ENCODE measurements around the gene P4HB.
A peak's percentile ranks its signal among the peaks of the same experiment; 100 is the strongest.

The P4HB gene

DNA sequence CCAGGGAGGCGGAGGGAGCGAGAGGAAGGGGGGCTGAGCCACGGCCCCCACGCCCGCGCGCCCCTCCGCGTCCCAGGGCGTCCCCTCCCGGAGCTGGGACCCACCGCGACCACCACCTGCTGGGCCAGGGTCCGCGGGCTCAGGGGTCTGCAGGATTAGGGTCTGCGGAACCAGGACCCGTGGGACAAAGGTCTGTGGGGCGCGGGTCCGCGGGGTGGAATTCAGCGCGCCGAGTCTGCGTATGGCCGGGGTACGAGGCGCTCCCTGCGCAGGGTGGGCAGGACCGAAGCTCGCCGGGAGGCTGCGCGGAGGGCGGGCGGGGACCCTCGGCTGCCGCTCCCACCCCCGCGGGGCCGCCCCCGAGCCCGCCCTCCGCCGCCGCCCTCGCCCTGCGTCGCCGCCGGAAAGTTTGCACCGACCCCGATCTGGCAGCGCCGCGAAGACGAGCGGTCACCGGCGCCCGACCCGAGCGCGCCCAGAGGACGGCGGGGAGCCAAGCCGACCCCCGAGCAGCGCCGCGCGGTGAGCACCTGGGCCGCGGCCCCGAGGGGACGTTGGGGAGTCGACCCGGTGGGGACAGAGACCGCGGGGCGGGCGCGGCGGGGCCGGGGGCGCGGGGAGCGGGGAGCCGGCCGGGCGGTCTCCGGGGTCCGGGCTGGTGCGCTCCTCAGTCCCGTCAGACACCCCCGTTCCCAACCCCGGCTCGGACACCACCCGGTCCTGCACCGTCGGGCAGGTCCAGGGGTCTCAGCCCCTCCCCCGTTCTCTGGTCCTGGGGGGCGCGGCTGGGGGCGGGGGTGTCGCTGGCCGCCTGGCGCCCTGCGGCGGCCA lies 56.4 kb downstream of the P4HB start, which contains the start of gene GCGR:
GCGR (plus strand) TSS at position 423 of the 831 bp plus-strand sequence. CDS start 4,869 bp downstream, outside the sequence.
- Histone ChIP-seq H3K27me3 (ENCODE audit: control insufficient read depth, insufficient read depth, low read length) (peaks cover 63% of the 10 kb centered on the region), H3K9ac (ENCODE audit: low read depth, low read length) (no peak within 1 kb of the TSS), H3K4me3 (ENCODE audit: low read depth, low read length) (peak within 1 kb of the TSS; percentile 51; the same call in 1 of the 2 replicates), H3K9me3 (ENCODE audit: control insufficient read depth, insufficient read depth, low read length) (no peaks in the 10 kb centered on the region), H3K36me3 (ENCODE audit: control insufficient read depth, insufficient read depth, low read length) (no peaks in the 10 kb centered on the region), H3K4me1 (ENCODE audit: control insufficient read depth, insufficient read depth, low read length) (no peaks in the 10 kb centered on the region), H3K27ac (ENCODE audit: low read depth, low read length) (no peak within 1 kb of the TSS)

DNA sequence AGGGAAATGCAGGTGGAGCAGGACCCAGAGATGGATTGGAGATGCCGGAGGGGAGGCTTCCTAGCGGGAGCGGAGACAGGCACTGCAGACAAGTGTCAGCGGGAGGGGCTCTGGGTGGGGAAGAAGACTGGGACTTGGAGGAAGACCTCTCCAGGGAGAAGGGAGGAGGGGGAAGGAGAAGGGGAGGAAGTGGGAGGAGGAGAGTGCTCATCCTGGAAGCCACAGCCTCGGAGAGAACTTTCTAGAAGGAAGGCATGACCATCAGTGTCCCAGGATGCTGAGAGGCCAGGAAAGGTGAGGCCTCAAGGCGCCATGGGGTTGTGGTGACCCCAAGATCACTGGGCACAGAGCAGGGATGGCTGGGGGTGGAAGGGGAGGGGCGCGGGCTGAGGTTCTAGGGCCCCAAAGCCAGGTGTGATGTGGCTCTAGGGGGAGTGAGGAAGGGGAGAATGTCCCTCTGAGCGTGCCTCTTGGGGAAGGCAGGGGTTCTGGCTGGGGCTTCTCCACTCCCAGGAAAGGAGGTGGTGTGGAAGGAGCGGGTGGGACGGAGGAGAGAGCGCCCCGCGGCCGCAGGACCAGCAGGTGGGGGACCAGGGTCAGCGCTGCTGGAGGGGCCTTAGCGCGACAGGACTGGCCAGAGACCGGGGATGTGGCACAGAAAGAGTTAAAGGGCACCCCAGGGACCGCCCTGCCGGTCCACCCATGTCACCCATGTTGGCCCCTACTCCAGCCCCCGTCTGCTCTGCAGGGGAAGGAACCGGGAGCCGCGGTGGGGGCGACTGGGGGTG lies 57.3 kb downstream of the P4HB start:
- Histone ChIP-seq H3K4me1 (ENCODE audit: control insufficient read depth, insufficient read depth, low read length) (no peaks in the 10 kb centered on the region), H3K36me3 (ENCODE audit: control insufficient read depth, insufficient read depth, low read length) (no peaks in the 10 kb centered on the region), H3K4me3 (ENCODE audit: low read depth, low read length) (peak overlapping the region; percentile 51; the same call in 1 of the 2 replicates), H3K27me3 (ENCODE audit: control insufficient read depth, insufficient read depth, low read length) (peaks cover 63% of the 10 kb centered on the region), H3K9me3 (ENCODE audit: control insufficient read depth, insufficient read depth, low read length) (no peaks in the 10 kb centered on the region), H3K9ac (ENCODE audit: low read depth, low read length) (no peak overlapping the region), H3K27ac (ENCODE audit: low read depth, low read length) (no peak overlapping the region)

DNA sequence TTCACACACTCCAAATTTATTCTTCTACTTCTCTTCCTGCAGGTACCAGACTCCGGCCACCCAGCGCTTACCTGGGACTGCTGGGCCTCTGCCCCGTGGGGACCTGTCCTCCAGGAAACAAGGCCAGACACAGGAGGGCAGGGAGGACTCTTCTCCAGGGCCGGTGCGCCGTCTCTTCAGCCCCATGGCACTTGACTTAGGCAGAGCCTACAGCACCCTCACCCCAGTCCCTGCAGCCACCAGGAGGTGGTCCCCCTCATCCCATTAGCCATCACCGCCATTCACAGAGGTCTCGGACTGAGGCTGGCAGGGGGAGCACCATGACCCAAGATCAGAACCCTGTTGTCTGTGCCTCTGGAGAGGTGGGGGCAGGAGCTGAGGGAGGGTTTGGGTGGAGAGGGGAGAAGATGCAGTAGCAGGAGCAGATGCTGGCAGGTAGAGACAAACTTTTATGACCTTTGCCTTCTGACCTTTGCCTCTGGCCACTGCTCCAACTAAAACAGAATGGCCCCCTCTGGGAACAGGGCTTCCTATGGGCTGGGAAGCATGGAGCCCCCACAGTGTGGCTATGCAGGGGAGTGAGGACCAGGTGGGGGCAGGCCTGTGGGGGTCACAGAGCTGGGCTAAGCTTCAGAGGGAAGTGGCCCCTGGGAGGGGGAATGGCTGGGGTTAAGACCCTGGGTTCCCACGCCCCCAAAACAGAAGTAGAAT lies 58.1 kb downstream of the P4HB start:
- Histone ChIP-seq H3K4me1 (ENCODE audit: control insufficient read depth, insufficient read depth, low read length) (no peaks in the 10 kb centered on the region), H3K9ac (ENCODE audit: low read depth, low read length) (no peak overlapping the region), H3K4me3 (ENCODE audit: low read depth, low read length) (no peak overlapping the region), H3K9me3 (ENCODE audit: control insufficient read depth, insufficient read depth, low read length) (no peaks in the 10 kb centered on the region), H3K27ac (ENCODE audit: low read depth, low read length) (no peak overlapping the region), H3K36me3 (ENCODE audit: control insufficient read depth, insufficient read depth, low read length) (no peaks in the 10 kb centered on the region), H3K27me3 (ENCODE audit: control insufficient read depth, insufficient read depth, low read length) (peaks cover 61% of the 10 kb centered on the region)

DNA sequence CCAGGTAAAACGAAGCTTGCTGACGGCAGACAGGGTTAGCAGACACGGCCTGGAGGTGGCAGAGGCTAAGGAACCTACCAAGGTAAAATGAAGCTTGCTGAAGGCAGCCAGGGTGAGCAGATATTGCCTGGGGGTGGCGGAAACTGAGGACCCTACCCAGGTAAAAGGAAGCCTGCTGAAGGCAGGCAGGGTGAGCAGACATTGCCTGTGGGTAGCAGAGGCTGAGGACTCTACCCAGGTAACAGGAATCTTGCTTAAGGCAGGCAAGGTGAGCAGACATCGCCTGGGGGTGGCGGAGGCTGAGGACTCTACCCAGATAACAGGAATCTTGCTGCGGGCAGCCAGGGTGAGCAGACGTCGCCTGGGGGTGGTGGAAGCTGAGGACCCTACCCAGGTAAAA lies 59.0 kb downstream of the P4HB start:
- Histone ChIP-seq H3K4me1 (ENCODE audit: control insufficient read depth, insufficient read depth, low read length) (no peaks in the 10 kb centered on the region), H3K9ac (ENCODE audit: low read depth, low read length) (no peak overlapping the region), H3K9me3 (ENCODE audit: control insufficient read depth, insufficient read depth, low read length) (no peaks in the 10 kb centered on the region), H3K27me3 (ENCODE audit: control insufficient read depth, insufficient read depth, low read length) (peaks cover 54% of the 10 kb centered on the region), H3K27ac (ENCODE audit: low read depth, low read length) (no peak overlapping the region), H3K4me3 (ENCODE audit: low read depth, low read length) (no peak overlapping the region), H3K36me3 (ENCODE audit: control insufficient read depth, insufficient read depth, low read length) (no peaks in the 10 kb centered on the region)

DNA sequence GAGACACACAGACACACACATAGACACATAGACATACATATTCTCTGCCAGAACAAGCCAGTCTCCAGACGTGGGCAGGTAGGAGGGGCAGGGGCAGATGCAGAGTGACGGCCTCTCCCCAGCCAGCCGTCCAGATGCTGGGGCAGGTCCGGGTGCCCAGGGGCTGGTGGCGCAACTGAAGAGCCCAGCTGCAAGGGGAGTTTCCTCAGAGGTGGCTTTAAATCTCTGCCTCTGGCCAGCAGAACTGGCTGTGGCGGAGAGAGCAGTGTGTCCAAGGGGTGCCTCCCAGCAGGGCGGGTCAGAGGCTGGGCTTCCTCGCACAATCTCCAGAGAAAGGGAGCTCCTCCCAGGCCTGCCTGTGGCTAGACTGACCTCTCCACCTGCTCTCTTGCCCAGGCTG lies 65.8 kb downstream of the P4HB start:
- no peak overlapping the region for H3K4me3 ChIP-seq (ENCODE audit: low read depth, low read length)
- no peaks in the 10 kb centered on the region for H3K9me3 ChIP-seq (ENCODE audit: control insufficient read depth, insufficient read depth, low read length)
- no peak overlapping the region for H3K9ac ChIP-seq (ENCODE audit: low read depth, low read length)
- H3K27me3 ChIP-seq (ENCODE audit: control insufficient read depth, insufficient read depth, low read length): no peaks in the 10 kb centered on the region
- no peaks in the 10 kb centered on the region for H3K36me3 ChIP-seq (ENCODE audit: control insufficient read depth, insufficient read depth, low read length)
- H3K4me1 ChIP-seq (ENCODE audit: control insufficient read depth, insufficient read depth, low read length): no peaks in the 10 kb centered on the region
- H3K27ac ChIP-seq (ENCODE audit: low read depth, low read length): no peak overlapping the region

DNA sequence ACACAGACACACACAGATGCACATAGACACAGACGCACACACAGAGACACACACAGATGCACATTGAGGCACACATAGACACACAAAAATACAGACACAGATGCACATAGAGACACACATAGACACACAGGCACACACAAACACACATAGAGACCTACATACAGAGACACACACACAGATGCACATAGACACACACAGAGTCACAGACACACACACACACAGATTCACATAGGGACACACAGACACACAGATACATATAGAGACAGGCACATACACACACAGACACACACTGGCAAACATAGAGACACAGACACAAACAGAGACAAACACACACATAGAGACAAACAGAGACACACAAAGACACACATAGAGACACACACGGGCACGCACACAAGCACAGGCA lies 66.3 kb downstream of the P4HB start:
- Histone ChIP-seq H3K9me3 (ENCODE audit: control insufficient read depth, insufficient read depth, low read length) (no peaks in the 10 kb centered on the region), H3K9ac (ENCODE audit: low read depth, low read length) (no peak overlapping the region), H3K4me3 (ENCODE audit: low read depth, low read length) (no peak overlapping the region), H3K27ac (ENCODE audit: low read depth, low read length) (no peak overlapping the region), H3K4me1 (ENCODE audit: control insufficient read depth, insufficient read depth, low read length) (no peaks in the 10 kb centered on the region), H3K36me3 (ENCODE audit: control insufficient read depth, insufficient read depth, low read length) (no peaks in the 10 kb centered on the region), H3K27me3 (ENCODE audit: control insufficient read depth, insufficient read depth, low read length) (no peaks in the 10 kb centered on the region)

All from HUES48 (cell line).